HFF-Myc (cell line): ENCODE results near the gene BET1.
"Not testable (repeated sequence)": the region's sequence is repeated elsewhere in the genome, so short reads cannot be mapped to it uniquely, and the experiment has no call there.

Experiments used
- DNase-seq: peaks from one replicate; pipeline ENCODE4 v3.0.0-alpha.2; 2011; ENCODE audit warnings: low read depth; ENCODE audit errors: extremely low read depth
- H3K4me3 ChIP-seq: replicated peaks from 2 replicates; pipeline ENCODE4 v1.5.1; 2011; ENCODE audit warnings: low read depth, mild to moderate bottlenecking, control low read depth, low read length
- CTCF ChIP-seq: IDR thresholded peaks from 2 replicates; pipeline ENCODE4 v1.5.1; 2012; ENCODE audit warnings: mild to moderate bottlenecking, low read depth, low read length, control low read depth; ENCODE audit errors: missing control alignments

The BET1 gene

GRCh38 chr7:94039368-94040035 is 35.3 kb upstream of the BET1 start:
- no peak overlapping the region for H3K4me3 ChIP-seq

GRCh38 chr7:94031865-94032264 is 27.7 kb upstream of the BET1 start:
- no peak overlapping the region for H3K4me3 ChIP-seq
- no peak for DNase-seq
- no peak for TF ChIP-seq CTCF

More at GRCh38 chr7:94039368-94040035, 35.3 kb upstream of the BET1 start:
- no peak for TF ChIP-seq CTCF
- no peak for DNase-seq

GRCh38 chr7:94030634-94031033 is 26.5 kb upstream of the BET1 start:
- DNase-seq: no peak
- TF ChIP-seq CTCF: no peak
- H3K4me3 ChIP-seq: no peak overlapping the region

DNA sequence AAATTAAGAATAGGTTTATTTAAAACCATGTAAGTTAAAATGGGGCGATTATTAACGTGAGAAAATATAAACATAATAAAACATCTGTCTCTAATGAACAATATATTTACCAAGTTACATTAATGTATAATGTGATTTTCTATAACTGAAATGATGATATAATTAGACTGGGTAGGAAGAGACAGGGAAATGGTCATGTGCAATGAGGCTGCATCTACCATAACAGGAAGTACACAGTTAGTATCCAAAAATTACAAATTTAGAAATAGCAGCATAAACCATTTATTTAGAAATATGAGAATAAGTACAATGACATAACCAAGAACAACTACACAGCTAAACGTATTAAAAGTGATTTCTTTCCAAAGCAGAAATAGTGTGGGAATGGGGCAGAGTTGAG is 25.8 kb upstream of the BET1 start:
- TF ChIP-seq CTCF: no peak
- no peak for DNase-seq

GRCh38 chr7:94028768-94029167 is 24.6 kb upstream of the BET1 start:
- TF ChIP-seq CTCF: no peak
- no peak overlapping the region for H3K4me3 ChIP-seq
- DNase-seq: no peak

More for the DNA sequence above, 25.8 kb upstream of the BET1 start:
- H3K4me3 ChIP-seq: no peak overlapping the region

GRCh38 chr7:94026619-94027018 is 22.5 kb upstream of the BET1 start:
- DNase-seq, H3K4me3 ChIP-seq: not testable (repeated sequence)

DNA sequence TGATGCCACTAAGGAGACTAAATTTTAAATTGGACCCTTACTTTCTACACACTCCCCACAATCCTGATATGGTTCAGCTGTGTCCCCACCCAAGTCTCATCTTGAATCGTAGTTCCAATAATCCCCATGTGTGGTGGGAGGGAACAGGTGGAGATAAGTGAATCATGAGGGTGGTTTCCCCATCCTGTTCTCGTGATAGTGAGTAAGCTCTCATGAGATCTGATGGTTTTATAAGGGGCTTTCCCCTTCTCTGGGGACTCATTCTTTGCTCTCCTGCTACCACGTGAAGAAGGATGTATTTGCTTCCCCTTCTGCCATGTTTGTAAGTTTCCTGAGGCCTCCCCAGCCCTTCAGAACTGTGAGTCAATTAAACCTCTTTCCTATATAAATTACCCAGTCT is 18.4 kb upstream of the BET1 start:
- TF ChIP-seq CTCF: no peak
- no peak overlapping the region for H3K4me3 ChIP-seq
- no peak for DNase-seq
